PC-9 (cell line): ENCODE measurements around the gene ORM2.

Experiments used
- EZH2 ChIP-seq: fragments of 200-600 bp; sonication (generic); IDR thresholded peaks from 2 replicates; pipeline ENCODE4 v1.8.0; 2017; ENCODE audit warnings: antibody characterized with exemption, low read depth
- TF ChIP-seq, protein P1 (sequence below): fragments of 200-600 bp; sonication (generic); conservative IDR thresholded peaks from 2 replicates; pipeline ENCODE4 v1.6.1; 2017; ENCODE audit warnings: mixed run types, antibody characterized with exemption, mild to moderate bottlenecking, moderate library complexity

DNA sequence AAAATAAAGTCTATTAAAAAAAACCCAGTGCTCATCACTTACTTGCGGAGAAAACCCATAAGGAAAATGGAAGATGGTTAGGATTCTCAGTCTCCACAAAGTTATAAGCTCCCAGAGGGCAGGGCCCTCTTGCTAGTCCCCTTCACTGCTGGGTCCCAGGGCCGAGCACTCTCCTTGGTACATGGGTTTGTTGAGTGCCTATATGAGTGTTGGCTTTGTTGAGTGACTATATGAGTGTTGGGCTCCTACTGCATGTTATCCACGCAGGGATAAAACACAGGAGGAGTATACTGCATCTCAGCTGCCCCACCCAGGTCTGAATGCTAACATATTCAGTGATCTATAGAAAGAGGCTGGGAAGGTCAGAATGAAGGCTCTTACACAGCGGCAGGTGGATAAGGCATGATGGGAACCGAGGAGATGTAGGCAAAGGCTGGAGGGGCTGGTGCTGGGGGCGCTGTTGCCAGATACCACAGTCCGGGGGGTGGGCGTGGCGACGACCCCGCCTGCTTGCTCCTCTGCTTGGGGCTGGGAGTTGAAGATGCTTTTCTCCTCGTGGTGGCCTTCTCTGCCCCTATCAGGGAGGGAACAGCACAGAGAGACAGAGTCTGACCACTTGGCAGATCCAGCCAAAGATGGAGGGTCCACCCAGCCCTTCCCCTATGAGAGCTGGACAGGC lies 11.6 kb downstream of the ORM2 start:
- TF ChIP-seq EZH2: no peak
- TF ChIP-seq, protein P1, sequence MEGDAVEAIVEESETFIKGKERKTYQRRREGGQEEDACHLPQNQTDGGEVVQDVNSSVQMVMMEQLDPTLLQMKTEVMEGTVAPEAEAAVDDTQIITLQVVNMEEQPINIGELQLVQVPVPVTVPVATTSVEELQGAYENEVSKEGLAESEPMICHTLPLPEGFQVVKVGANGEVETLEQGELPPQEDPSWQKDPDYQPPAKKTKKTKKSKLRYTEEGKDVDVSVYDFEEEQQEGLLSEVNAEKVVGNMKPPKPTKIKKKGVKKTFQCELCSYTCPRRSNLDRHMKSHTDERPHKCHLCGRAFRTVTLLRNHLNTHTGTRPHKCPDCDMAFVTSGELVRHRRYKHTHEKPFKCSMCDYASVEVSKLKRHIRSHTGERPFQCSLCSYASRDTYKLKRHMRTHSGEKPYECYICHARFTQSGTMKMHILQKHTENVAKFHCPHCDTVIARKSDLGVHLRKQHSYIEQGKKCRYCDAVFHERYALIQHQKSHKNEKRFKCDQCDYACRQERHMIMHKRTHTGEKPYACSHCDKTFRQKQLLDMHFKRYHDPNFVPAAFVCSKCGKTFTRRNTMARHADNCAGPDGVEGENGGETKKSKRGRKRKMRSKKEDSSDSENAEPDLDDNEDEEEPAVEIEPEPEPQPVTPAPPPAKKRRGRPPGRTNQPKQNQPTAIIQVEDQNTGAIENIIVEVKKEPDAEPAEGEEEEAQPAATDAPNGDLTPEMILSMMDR: no peak
